H1 (cell line): Measurements from ENCODE around the gene LNPEP. TPM values are rescaled to one million over a fixed set of nuclear protein-coding genes. Genes with fewer than 3 reads are reported as not detected.

ENCODE experiments used
- CTCF ChIA-PET: fragments of 300-600 bp; sonication (Branson Sonifier 250); formaldehyde crosslinking; loops from one replicate; lab custom pipeline; 2021; ENCODE audit not compliant: partially characterized antibody; lab: Charles Lee
- POLR2A ChIA-PET: fragments of 300-600 bp; sonication (Branson Sonifier 250); formaldehyde crosslinking; loops from one replicate; lab custom pipeline; 2021; ENCODE audit warnings: inconsistent platforms; ENCODE audit not compliant: partially characterized antibody; lab: Charles Lee
- DNase-seq, 2 experiments: peaks; one replicate each; pipeline versions ENCODE4 v3.0.0 to v3.0.0-alpha.2; 2010 to 2022; ENCODE audit warnings: low spot score in 2 of 2, low read depth in 1 of 2, mixed read lengths in 1 of 2
- FAIRE-seq: peaks from 2 replicates; lab custom pipeline; 2011; peaks lifted over from hg19 to GRCh38; lab: Jason Lieb, UNC
- H2AFZ ChIP-seq: 2 replicates; pipeline ENCODE4 v1.8.1; 2012; ENCODE audit warnings: low read length, inconsistent platforms
- H2AK5ac ChIP-seq: 2 replicates; pipeline ENCODE4 v1.6.1; 2013; ENCODE audit warnings: low read depth, low read length
- H2BK120ac ChIP-seq: replicated peaks from 2 replicates; pipeline ENCODE3; 2013; ENCODE audit warnings: low read depth, low read length, inconsistent platforms
- H2BK12ac ChIP-seq: 2 replicates; pipeline ENCODE4 v1.6.1; 2013; ENCODE audit warnings: low read depth, low read length
- H2BK15ac ChIP-seq: 2 replicates; pipeline ENCODE4 v1.6.1; 2013; ENCODE audit warnings: low read length
- H2BK20ac ChIP-seq: 2 replicates; pipeline ENCODE4 v1.6.1; 2013; ENCODE audit warnings: low read length
- H2BK5ac ChIP-seq: 2 replicates; pipeline ENCODE4 v1.6.1; 2013; ENCODE audit warnings: low read depth, low read length
- H3K14ac ChIP-seq: 2 replicates; pipeline ENCODE4 v1.6.1; 2013; ENCODE audit warnings: inconsistent platforms; ENCODE audit not compliant: insufficient read length
- H3K18ac ChIP-seq: 2 replicates; pipeline ENCODE4 v1.6.1; 2013; ENCODE audit warnings: low read length; ENCODE audit errors: extremely low read depth
- H3K23ac ChIP-seq: 2 replicates; pipeline ENCODE4 v1.6.1; 2013; ENCODE audit warnings: inconsistent platforms; ENCODE audit not compliant: insufficient read length
- H3K23me2 ChIP-seq: 2 replicates; pipeline ENCODE4 v1.6.1; 2013; ENCODE audit warnings: low read depth, low read length
- H3K27ac ChIP-seq: 2 replicates; pipeline ENCODE4 v1.6.1; 2011; ENCODE audit warnings: low read depth, low read length, inconsistent platforms
- H3K27me3 ChIP-seq, 4 experiments: replicated peaks in 1 of 4; 1 replicate in 1 of 4; 2 replicates in 3 of 4; pipeline versions ENCODE4 v1.6.1 to v1.8.1; 2011 to 2013; ENCODE audit warnings: low read length in 3 of 4, mild to moderate bottlenecking in 3 of 4, inconsistent platforms in 2 of 4, mixed read lengths in 2 of 4, moderate library complexity in 1 of 4; ENCODE audit not compliant: control insufficient read depth in 3 of 4, insufficient read depth in 3 of 4; ENCODE audit errors: extremely low read depth in 1 of 4
- H3K36me3 ChIP-seq, 4 experiments: 2 replicates each; pipeline versions ENCODE4 v1.6.1 to v1.8.1; 2011 to 2013; ENCODE audit warnings: mild to moderate bottlenecking in 4 of 4, low read length in 3 of 4, moderate library complexity in 2 of 4, control low read depth in 1 of 4, inconsistent platforms in 1 of 4; ENCODE audit not compliant: insufficient read depth in 4 of 4, control insufficient read depth in 2 of 4
- H3K4ac ChIP-seq: replicated peaks from 2 replicates; pipeline ENCODE3; 2013; ENCODE audit warnings: low read length, low read depth, mixed read lengths, inconsistent platforms; ENCODE audit not compliant: insufficient read length
- H3K4me1 ChIP-seq, 4 experiments: replicated peaks in 1 of 4; 1 replicate in 1 of 4; 2 replicates in 3 of 4; pipeline versions ENCODE4 v1.6.1 to v1.8.1; 2011 to 2013; ENCODE audit warnings: low read length in 3 of 4, inconsistent platforms in 2 of 4, mixed read lengths in 1 of 4; ENCODE audit not compliant: insufficient read depth in 4 of 4, control insufficient read depth in 3 of 4
- H3K4me2 ChIP-seq, 2 experiments: 2 replicates each; pipeline versions ENCODE4 v1.6.1 to v1.8.1; 2011 to 2013; ENCODE audit warnings: low read depth in 2 of 2, low read length in 2 of 2, control low read depth in 1 of 2, inconsistent platforms in 1 of 2, mild to moderate bottlenecking in 1 of 2; ENCODE audit not compliant: insufficient read depth in 1 of 2
- H3K4me3 ChIP-seq, 4 experiments: fragments of 200-600, 300-600 bp in 1 of 4; sonication (generic), shearing (Covaris generic), sonication (Bioruptor Twin) in 1 of 4; 2 replicates each; pipeline versions ENCODE4 v1.5.1 to v1.8.1; 2011 to 2016; ENCODE audit warnings: low read length in 4 of 4, low read depth in 3 of 4, control low read depth in 2 of 4, inconsistent platforms in 2 of 4, mild to moderate bottlenecking in 2 of 4, mixed read lengths in 1 of 4, moderate library complexity in 1 of 4; ENCODE audit not compliant: insufficient read depth in 2 of 4; ENCODE audit errors: extremely low read depth in 1 of 4
- H3K56ac ChIP-seq: replicated peaks from 2 replicates; pipeline ENCODE3; 2013; ENCODE audit warnings: low read depth, mild to moderate bottlenecking, mixed read lengths, low read length, inconsistent platforms; ENCODE audit not compliant: insufficient read length
- H3K79me1 ChIP-seq: 2 replicates; pipeline ENCODE4 v1.6.1; 2013; ENCODE audit warnings: low read depth, low read length, control low read depth
- H3K79me2 ChIP-seq, 2 experiments: 2 replicates each; pipeline versions ENCODE4 v1.6.1 to v1.8.1; 2012 to 2013; ENCODE audit warnings: low read length in 2 of 2, mild to moderate bottlenecking in 2 of 2, inconsistent platforms in 1 of 2; ENCODE audit not compliant: insufficient read depth in 2 of 2, control insufficient read depth in 1 of 2
- H3K9ac ChIP-seq, 4 experiments: replicated peaks in 1 of 4; 1 replicate in 1 of 4; 2 replicates in 3 of 4; pipeline versions ENCODE4 v1.6.1 to v1.8.1; 2011 to 2013; ENCODE audit warnings: low read depth in 3 of 4, low read length in 3 of 4, control low read depth in 2 of 4, mild to moderate bottlenecking in 2 of 4, moderate library complexity in 2 of 4, inconsistent platforms in 1 of 4; ENCODE audit errors: extremely low read depth in 1 of 4
- H3K9me3 ChIP-seq, 2 experiments: 2 replicates each; pipeline versions ENCODE4 v1.6.1 to v1.8.1; 2012 to 2013; ENCODE audit warnings: mild to moderate bottlenecking in 2 of 2, moderate library complexity in 2 of 2, control low read depth in 1 of 2, inconsistent platforms in 1 of 2, low read depth in 1 of 2, low read length in 1 of 2, mixed read lengths in 1 of 2; ENCODE audit not compliant: insufficient read depth in 2 of 2
- H4K20me1 ChIP-seq, 2 experiments: replicated peaks in 1 of 2; 2 replicates each; pipeline versions ENCODE3 to v1.8.1; 2011 to 2013; ENCODE audit warnings: inconsistent platforms in 2 of 2, low read length in 2 of 2, mild to moderate bottlenecking in 1 of 2; ENCODE audit not compliant: insufficient read depth in 2 of 2, control insufficient read depth in 1 of 2
- H4K5ac ChIP-seq: 2 replicates; pipeline ENCODE4 v1.6.1; 2013; ENCODE audit warnings: low read length, low read depth, mixed read lengths, inconsistent platforms; ENCODE audit not compliant: insufficient read length
- H4K8ac ChIP-seq: 2 replicates; pipeline ENCODE4 v1.8.0; 2013; ENCODE audit warnings: mild to moderate bottlenecking, moderate library complexity, low read length, inconsistent platforms; ENCODE audit not compliant: insufficient read depth; ENCODE audit errors: extremely low read depth
- H4K91ac ChIP-seq: replicated peaks from 2 replicates; pipeline ENCODE3; 2013; ENCODE audit warnings: low read length, mixed read lengths, inconsistent platforms; ENCODE audit not compliant: insufficient read length
- HDAC6 ChIP-seq: IDR thresholded peaks from one replicate; pipeline ENCODE4 v1.7.1; 2012; ENCODE audit warnings: low read depth, mild to moderate bottlenecking, inconsistent platforms, low read length, moderate library complexity
- KDM1A ChIP-seq: fragments of 200-600, 300-600 bp; sonication (generic); IDR thresholded peaks from 2 replicates; pipeline ENCODE4 v1.7.1; 2016; ENCODE audit warnings: mild to moderate bottlenecking, low read length, borderline replicate concordance
- SUZ12 ChIP-seq: fragments of 200-600 bp; sonication (generic); IDR thresholded peaks from 2 replicates; pipeline ENCODE4 v1.6.1; 2012; ENCODE audit warnings: mild to moderate bottlenecking, inconsistent platforms, low read length, moderate library complexity, mixed read lengths
- WGBS, 2 experiments: shearing (Covaris generic) in 1 of 2; methylation state at CpG; one replicate each; pipeline versions ENCODE4 v1.1.6 to v1.1.7; 2013 to 2015; ENCODE audit warnings: low lambda C conversion rate in 2 of 2, mixed read lengths in 2 of 2, inconsistent platforms in 1 of 2, low coverage in 1 of 2, missing lambda C conversion rate in 1 of 2; ENCODE audit not compliant: insufficient replicate concordance in 2 of 2, insufficient coverage in 1 of 2, insufficient read length in 1 of 2; ENCODE audit errors: extremely low coverage in 1 of 2, missing lambda C conversion rate in 1 of 2; 5-methylcytosine and 5-hydroxymethylcytosine counted together
- polyA plus RNA-seq, 7 experiments: library from polyadenylated mRNA; depleted of rRNA in 3 of 7; stranded (reverse) in 5 of 7; unstranded in 2 of 7; fragments of >200 nt in 5 of 7; fragments of 200-250 nt in 2 of 7; gene quantifications; 1 replicate in 5 of 7; 2 replicates in 1 of 7; 4 replicates in 1 of 7; pipeline versions ENCODE4 v1.2.1 to v1.2.3, GENCODE V29; 2011 to 2013; ENCODE audit warnings: missing spikeins in 2 of 7, mixed read lengths in 2 of 7
- total RNA-seq: library from RNA; stranded (reverse); fragmentation: NEBNext Ultra II Directional; extraction: Animal tissue kit (Norgen Biotek cat#: 25700); gene quantifications from 2 replicates; pipeline ENCODE4 v1.2.1, GENCODE V29; 2021

The LNPEP gene
- total and polyA plus RNA-seq, 2 of the 8 experiments (the other 6 are each of a cell fraction or from before 2014, with no cell fraction given) = 1.8 to 4.5 TPM

DNA sequence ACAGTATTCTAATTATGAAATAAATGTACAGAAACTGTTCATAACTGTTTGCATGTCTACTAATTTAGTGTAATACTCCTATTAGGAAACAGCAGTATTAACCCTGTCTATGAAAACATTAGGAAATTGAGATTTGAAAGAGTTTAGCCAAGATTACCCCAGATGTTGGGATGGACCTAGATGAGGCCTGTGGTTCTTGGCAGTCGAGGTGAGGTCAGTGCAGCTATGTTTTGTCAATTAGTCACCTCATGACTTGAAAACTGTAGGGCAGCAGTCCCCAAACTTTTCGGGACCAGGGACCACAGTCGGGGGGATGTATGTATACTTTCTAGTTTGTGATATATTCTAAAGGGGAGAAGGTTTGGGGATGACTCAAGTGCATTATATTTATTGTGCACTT lies 4.7 kb downstream of the LNPEP start:
- Histone ChIP-seq H2AFZ (no peak overlapping the region), H4K91ac (no peak overlapping the region), H3K36me3 (no peaks in the 10 kb centered on the region), H2BK12ac (no peak overlapping the region), H4K5ac (no peak overlapping the region), H3K27me3 (peaks cover 0 to 11% (median 7%) of the 10 kb centered on the region in 4 experiments; a peak in 3 of 7 replicates), H3K23me2 (peaks cover 7% of the 10 kb centered on the region), H2AK5ac (no peak overlapping the region), H3K9me3 (no peaks in the 10 kb centered on the region), H3K18ac (no peak overlapping the region), H2BK120ac (no peak overlapping the region), H3K4ac (no peak overlapping the region), H3K4me2 (no peak overlapping the region), H3K23ac (no peak overlapping the region), H3K4me1 (peaks cover 0 to 5% (median 2%) of the 10 kb centered on the region in 4 experiments; a peak in 2 of 7 replicates), H3K56ac (no peak overlapping the region), H4K8ac (no peak overlapping the region), H3K9ac (no peak overlapping the region), H2BK20ac (no peak overlapping the region), H3K27ac (no peak overlapping the region), H3K79me1 (no peaks in the 10 kb centered on the region; the same call in 1 of the 2 replicates), H3K4me3 (no peak overlapping the region), H4K20me1 (no peaks in the 10 kb centered on the region), H2BK5ac (no peak overlapping the region), H3K14ac (no peak overlapping the region), H2BK15ac (no peak overlapping the region), H3K79me2 (no peaks in the 10 kb centered on the region; a peak in 1 of 4 replicates)
- ChIA-PET POLR2A (no interaction called here), CTCF (interaction anchor here (0.6 to 2.1 kb wide), 2 partner anchors 30 to 72 kb away, joined by 3 to 9 read pairs; no protein-coding TSS in a partner anchor)
- DNase-seq (no peak), FAIRE-seq (no peak)
- WGBS, 2 experiments = 86% methylated on average over 3 of the region's 3 CpGs; no CpG with 5 or more reads in 1 of the 2 experiments
- TF ChIP-seq KDM1A (no peak), HDAC6 (no peak), SUZ12 (no peak)
